GM12878 (cell line): Measurements from ENCODE around the gene FOXO1.

Experiments
- EP300 ChIP-seq, 2 experiments: fragments of 150-350 bp in 1 of 2; IDR thresholded peaks; 2 replicates each; pipeline ENCODE4 v1.6.1; 2011 to 2012; ENCODE audit warnings: low read depth in 2 of 2, low read length in 2 of 2, borderline replicate concordance in 1 of 2, improper control_type of control experiment in 1 of 2, inconsistent platforms in 1 of 2; ENCODE audit not compliant: control insufficient read depth in 1 of 2
- GABPA ChIP-seq: IDR thresholded peaks from 2 replicates; pipeline ENCODE4 v1.6.1; 2014; ENCODE audit warnings: antibody characterized with exemption, low read depth, mild to moderate bottlenecking, inconsistent platforms
- IKZF2 ChIP-seq, 2 experiments: fragments of 450-650 bp; IDR thresholded peaks; 2 replicates each; pipeline ENCODE4 v1.6.1; 2017; ENCODE audit warnings: mild to moderate bottlenecking in 2 of 2, moderate library complexity in 2 of 2
- ZNF24 ChIP-seq: fragments of 450-650 bp; IDR thresholded peaks from 2 replicates; pipeline ENCODE4 v1.6.1; 2017; ENCODE audit warnings: antibody characterized with exemption, mild to moderate bottlenecking
- TF ChIP-seq, protein P1 (sequence below), 3 experiments: IDR thresholded peaks in 2 of 3; conservative IDR thresholded peaks in 1 of 3; 2 replicates each; pipeline ENCODE4 v1.5.1; 2011; ENCODE audit warnings: low read depth in 3 of 3, low read length in 3 of 3, mild to moderate bottlenecking in 3 of 3, control low read depth in 2 of 3, moderate library complexity in 2 of 3, inconsistent platforms in 1 of 3, mixed read lengths in 1 of 3; ENCODE audit not compliant: control insufficient read depth in 2 of 3, insufficient read depth in 1 of 3; ENCODE audit errors: extremely low read depth in 1 of 3
- TF ChIP-seq, protein P2 (sequence below): IDR thresholded peaks from 2 replicates; pipeline ENCODE4 v1.6.1; 2012; ENCODE audit warnings: mild to moderate bottlenecking, low read depth, low read length

DNA sequence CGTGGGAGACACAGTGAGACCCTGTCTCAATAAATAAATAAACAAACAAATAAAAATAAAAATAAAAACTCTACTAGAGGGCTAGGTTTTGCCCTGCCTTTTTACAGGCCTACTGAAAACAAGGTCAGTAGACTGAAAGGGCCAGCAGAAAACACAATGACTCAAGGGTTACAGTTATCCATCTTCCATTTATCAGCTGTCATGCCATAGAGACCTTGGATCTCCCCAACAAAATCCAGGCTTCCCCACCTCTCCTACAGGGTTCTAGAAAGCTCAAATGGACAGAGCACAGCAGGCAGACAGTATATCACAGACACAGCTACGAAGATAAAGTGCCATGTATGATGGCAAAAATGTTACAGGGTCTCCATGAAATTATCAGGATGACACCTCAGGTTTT lies 54.4 kb downstream of the FOXO1 start:
- TF ChIP-seq, protein P1, sequence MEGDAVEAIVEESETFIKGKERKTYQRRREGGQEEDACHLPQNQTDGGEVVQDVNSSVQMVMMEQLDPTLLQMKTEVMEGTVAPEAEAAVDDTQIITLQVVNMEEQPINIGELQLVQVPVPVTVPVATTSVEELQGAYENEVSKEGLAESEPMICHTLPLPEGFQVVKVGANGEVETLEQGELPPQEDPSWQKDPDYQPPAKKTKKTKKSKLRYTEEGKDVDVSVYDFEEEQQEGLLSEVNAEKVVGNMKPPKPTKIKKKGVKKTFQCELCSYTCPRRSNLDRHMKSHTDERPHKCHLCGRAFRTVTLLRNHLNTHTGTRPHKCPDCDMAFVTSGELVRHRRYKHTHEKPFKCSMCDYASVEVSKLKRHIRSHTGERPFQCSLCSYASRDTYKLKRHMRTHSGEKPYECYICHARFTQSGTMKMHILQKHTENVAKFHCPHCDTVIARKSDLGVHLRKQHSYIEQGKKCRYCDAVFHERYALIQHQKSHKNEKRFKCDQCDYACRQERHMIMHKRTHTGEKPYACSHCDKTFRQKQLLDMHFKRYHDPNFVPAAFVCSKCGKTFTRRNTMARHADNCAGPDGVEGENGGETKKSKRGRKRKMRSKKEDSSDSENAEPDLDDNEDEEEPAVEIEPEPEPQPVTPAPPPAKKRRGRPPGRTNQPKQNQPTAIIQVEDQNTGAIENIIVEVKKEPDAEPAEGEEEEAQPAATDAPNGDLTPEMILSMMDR (IDR thresholded peaks at IDR 0.05 in 2 of 3, conservative IDR thresholded peaks at IDR 0.05 in 1 of 3; ENCODE audit: control insufficient read depth in 2 of 3, extremely low read depth in 1 of 3, insufficient read depth in 1 of 3, low read depth in 3 of 3, low read length in 3 of 3) = no peak
- TF ChIP-seq ZNF24 = no peak
- TF ChIP-seq GABPA = no peak
- TF ChIP-seq EP300 (IDR thresholded peaks at IDR 0.05; ENCODE audit: borderline replicate concordance in 1 of 2, control insufficient read depth in 1 of 2, low read depth in 2 of 2, low read length in 2 of 2) = no peak
- no peak for TF ChIP-seq IKZF2 (IDR thresholded peaks at IDR 0.05)
- TF ChIP-seq, protein P2, sequence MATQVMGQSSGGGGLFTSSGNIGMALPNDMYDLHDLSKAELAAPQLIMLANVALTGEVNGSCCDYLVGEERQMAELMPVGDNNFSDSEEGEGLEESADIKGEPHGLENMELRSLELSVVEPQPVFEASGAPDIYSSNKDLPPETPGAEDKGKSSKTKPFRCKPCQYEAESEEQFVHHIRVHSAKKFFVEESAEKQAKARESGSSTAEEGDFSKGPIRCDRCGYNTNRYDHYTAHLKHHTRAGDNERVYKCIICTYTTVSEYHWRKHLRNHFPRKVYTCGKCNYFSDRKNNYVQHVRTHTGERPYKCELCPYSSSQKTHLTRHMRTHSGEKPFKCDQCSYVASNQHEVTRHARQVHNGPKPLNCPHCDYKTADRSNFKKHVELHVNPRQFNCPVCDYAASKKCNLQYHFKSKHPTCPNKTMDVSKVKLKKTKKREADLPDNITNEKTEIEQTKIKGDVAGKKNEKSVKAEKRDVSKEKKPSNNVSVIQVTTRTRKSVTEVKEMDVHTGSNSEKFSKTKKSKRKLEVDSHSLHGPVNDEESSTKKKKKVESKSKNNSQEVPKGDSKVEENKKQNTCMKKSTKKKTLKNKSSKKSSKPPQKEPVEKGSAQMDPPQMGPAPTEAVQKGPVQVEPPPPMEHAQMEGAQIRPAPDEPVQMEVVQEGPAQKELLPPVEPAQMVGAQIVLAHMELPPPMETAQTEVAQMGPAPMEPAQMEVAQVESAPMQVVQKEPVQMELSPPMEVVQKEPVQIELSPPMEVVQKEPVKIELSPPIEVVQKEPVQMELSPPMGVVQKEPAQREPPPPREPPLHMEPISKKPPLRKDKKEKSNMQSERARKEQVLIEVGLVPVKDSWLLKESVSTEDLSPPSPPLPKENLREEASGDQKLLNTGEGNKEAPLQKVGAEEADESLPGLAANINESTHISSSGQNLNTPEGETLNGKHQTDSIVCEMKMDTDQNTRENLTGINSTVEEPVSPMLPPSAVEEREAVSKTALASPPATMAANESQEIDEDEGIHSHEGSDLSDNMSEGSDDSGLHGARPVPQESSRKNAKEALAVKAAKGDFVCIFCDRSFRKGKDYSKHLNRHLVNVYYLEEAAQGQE = no peak
